Mammary epithelial cell (primary cell): Measurements from ENCODE around the gene NTF3.

Experiments used
- EZH2 ChIP-seq: IDR thresholded peaks from 2 replicates; pipeline ENCODE4 v1.6.1; 2012; ENCODE audit warnings: low read length, inconsistent platforms, borderline replicate concordance
- TF ChIP-seq, protein P1 (sequence below), 2 donors: IDR thresholded peaks in 1 of 2; conservative IDR thresholded peaks in 1 of 2; 2 replicates each; pipeline ENCODE4 v1.5.1; 2011 to 2012; ENCODE audit warnings: inconsistent platforms in 2 of 2, low read length in 2 of 2, mild to moderate bottlenecking in 2 of 2, control low read depth in 1 of 2, low read depth in 1 of 2; ENCODE audit not compliant: insufficient read depth in 1 of 2; ENCODE audit errors: extremely low read depth in 1 of 2

- TF ChIP-seq, protein P1, sequence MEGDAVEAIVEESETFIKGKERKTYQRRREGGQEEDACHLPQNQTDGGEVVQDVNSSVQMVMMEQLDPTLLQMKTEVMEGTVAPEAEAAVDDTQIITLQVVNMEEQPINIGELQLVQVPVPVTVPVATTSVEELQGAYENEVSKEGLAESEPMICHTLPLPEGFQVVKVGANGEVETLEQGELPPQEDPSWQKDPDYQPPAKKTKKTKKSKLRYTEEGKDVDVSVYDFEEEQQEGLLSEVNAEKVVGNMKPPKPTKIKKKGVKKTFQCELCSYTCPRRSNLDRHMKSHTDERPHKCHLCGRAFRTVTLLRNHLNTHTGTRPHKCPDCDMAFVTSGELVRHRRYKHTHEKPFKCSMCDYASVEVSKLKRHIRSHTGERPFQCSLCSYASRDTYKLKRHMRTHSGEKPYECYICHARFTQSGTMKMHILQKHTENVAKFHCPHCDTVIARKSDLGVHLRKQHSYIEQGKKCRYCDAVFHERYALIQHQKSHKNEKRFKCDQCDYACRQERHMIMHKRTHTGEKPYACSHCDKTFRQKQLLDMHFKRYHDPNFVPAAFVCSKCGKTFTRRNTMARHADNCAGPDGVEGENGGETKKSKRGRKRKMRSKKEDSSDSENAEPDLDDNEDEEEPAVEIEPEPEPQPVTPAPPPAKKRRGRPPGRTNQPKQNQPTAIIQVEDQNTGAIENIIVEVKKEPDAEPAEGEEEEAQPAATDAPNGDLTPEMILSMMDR (conservative IDR thresholded peaks at IDR 0.05 in 1 of 2, IDR thresholded peaks at IDR 0.05 in 1 of 2; ENCODE audit: extremely low read depth in 1 of 2, insufficient read depth in 1 of 2, low read depth in 1 of 2, low read length in 2 of 2): no peak
- TF ChIP-seq EZH2: no peak
Measured at GRCh38 chr12:5447320-5447719, 15.4 kb downstream of the NTF3 start.
